ENCODE measurements around the gene ZBTB32. TPM values are rescaled to one million over a fixed set of nuclear protein-coding genes. Genes with fewer than 3 reads are reported as not detected.

Gene ZBTB32
- total and polyA plus RNA-seq, 3 donors from 2014 or later, result 26.1 to 125 (median 32.5) TPM

DNA sequence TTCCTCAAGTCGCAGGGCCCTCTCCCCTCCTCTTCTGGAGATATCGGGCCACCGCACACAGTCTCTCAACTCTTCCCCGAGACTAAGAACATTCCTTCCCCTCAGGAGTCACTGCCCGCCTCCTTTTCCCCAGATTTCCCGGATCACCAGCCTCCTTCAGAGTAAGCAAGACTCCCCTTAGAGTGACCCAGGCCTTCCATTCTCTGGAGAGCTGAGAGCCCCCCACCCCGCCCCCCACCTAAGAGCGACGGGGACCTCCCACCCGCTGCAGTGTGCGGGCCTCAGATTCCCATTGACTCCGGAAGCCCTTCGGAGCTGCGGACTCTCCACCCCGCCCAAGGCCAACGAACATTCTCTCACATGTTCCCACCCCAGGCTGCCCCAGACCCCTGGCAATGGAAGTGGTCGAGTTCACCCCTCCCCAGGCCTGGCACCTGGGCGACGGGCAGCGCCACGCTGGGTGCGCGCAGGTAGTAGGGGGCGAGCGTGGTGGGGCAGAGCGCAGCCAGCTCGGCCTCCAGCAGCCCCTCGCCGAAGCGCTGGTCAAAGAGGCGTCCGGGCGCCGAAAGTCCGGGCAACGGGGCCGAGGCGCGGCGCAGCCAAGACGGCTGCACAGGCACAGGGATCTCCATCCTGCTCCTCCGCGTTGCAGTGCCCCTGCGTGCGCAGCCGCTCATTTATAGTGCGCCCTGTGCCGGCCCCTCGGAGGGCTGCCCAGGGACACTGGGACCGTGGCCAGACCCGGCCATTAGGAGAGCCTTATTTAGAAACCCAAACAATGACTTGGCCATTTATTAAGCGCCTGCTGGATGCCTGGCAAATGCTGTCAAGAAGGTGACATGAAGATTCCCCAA is 52.2 kb downstream of the ZBTB32 start, which contains the start of gene HSPB6:
HSPB6 (minus strand) TSS at position 653 of the 854 bp plus-strand sequence; CDS start at position 632, 21 bp downstream.
- TF ChIP-seq POLR2A (IDR thresholded peaks at IDR 0.05), result no peak
- TF ChIP-seq, protein P1, sequence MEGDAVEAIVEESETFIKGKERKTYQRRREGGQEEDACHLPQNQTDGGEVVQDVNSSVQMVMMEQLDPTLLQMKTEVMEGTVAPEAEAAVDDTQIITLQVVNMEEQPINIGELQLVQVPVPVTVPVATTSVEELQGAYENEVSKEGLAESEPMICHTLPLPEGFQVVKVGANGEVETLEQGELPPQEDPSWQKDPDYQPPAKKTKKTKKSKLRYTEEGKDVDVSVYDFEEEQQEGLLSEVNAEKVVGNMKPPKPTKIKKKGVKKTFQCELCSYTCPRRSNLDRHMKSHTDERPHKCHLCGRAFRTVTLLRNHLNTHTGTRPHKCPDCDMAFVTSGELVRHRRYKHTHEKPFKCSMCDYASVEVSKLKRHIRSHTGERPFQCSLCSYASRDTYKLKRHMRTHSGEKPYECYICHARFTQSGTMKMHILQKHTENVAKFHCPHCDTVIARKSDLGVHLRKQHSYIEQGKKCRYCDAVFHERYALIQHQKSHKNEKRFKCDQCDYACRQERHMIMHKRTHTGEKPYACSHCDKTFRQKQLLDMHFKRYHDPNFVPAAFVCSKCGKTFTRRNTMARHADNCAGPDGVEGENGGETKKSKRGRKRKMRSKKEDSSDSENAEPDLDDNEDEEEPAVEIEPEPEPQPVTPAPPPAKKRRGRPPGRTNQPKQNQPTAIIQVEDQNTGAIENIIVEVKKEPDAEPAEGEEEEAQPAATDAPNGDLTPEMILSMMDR (IDR thresholded peaks at IDR 0.05), result no peak
- Histone ChIP-seq H3K4me3 (peak within 1 kb of the TSS; percentile 88 to 92), H3K27me3 (no peaks in the 10 kb centered on the region), H3K4me1 (peaks cover 24% of the 10 kb centered on the region), H3K36me3 (ENCODE audit: low read depth, missing control alignments) (no peaks in the 10 kb centered on the region), H3K9me3 (no peaks in the 10 kb centered on the region), H3K27ac (peak within 1 kb of the TSS; percentile 91 to 97)
- 4 to 16% methylated on average over 22 to 41 of the region's 52 CpGs for WGBS, 2 donors
- peak; percentile 68 for DNase-seq
- intact Hi-C loops (cut with DNase I; ENCODE audit: low total_unique reads), result no loop called here

DNA sequence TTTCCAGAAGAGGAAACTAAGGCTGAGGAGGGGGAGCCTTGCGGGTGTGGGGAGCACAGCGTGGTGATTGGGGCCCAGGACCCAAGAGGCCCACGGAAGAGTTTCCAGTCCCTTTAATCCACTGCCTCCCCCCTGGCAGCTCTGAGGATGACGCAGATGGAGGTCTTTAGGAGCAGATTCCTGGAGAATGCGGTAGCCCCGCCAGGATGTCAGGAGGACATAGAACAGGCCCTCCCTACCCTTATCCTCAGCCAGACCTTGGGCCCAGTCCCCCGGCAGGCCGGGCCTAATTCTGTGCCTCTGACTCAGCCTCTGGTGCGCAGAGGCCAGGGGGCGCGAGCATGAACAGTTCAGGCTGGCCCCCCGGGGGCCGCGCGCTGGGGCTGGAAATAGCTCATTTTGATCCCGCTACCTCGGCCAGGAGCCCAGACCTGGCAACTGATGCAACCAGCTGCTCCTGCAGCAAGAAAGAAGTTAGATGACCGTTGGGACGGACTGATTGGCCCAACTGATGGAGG is 52.9 kb downstream of the ZBTB32 start:
- peaks cover 24% of the 10 kb centered on the region for H3K4me1 ChIP-seq
- H3K9me3 ChIP-seq, result no peaks in the 10 kb centered on the region
- peak overlapping the region; percentile 91 to 97 for H3K27ac ChIP-seq
- H3K27me3 ChIP-seq, result no peaks in the 10 kb centered on the region
- intact Hi-C loops (cut with DNase I; ENCODE audit: low total_unique reads), result no loop called here
- H3K36me3 ChIP-seq (ENCODE audit: low read depth, missing control alignments), result no peaks in the 10 kb centered on the region
- peak overlapping the region; percentile 88 to 92 for H3K4me3 ChIP-seq
- peak; percentile 91 for DNase-seq
- WGBS, 2 donors, result 4 to 8% methylated on average over 12 to 14 of the region's 19 CpGs
- TF ChIP-seq, protein P1 (IDR thresholded peaks at IDR 0.05), result no peak
- no peak for TF ChIP-seq POLR2A (IDR thresholded peaks at IDR 0.05)

DNA sequence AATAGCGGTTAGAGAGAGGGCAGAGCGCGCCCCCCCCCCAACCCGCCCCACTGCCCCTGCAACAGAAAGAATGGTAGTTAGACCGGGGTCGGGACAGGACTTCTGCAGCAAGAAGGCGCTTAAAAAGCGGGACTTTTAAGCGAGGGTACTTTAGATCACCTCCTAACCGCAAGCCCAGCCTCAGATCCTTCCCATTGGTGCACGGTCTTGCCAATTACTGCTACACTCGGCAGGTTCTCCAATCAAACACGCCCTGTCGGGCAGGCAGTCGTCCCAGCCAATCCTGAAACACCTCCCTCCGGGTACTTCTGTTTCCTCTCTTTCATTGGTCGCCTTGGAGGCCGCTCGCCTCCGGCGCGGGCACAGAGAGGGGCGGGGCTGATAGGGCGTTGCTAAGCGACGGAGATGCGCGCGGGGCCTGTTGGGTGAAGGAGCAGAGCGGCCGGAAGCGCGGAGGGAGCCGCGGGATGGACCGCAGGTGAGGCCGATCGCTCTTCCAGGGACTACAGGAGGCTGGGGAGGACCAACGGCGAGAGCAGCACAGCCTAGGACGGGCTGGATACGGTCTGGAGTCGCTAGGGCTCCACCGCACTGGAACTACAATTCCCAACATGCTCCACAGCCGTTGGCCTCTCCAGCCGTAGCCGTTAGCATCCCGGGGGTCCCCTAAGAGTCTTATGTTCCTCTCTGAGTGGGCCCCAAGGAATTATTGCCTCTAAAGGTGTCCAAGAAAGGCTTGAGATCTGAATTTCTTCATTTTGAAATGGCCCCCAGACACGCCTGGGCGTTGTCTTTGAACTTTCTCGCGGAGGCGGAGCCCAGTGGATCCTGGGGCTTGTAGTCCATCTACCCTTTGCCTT is 53.6 kb downstream of the ZBTB32 start, which contains the start of gene PROSER3:
PROSER3 (plus strand) TSS at position 428 of the 860 bp plus-strand sequence; CDS start at position 468, 40 bp downstream.
- H3K36me3 ChIP-seq (ENCODE audit: low read depth, missing control alignments), result no peaks in the 10 kb centered on the region
- H3K9me3 ChIP-seq, result no peaks in the 10 kb centered on the region
- TF ChIP-seq, protein P1 (IDR thresholded peaks at IDR 0.05), result peak in 1 of 3 experiments; percentile 1
- TF ChIP-seq POLR2A (IDR thresholded peaks at IDR 0.05), result no peak
- H3K4me3 ChIP-seq, result peak within 1 kb of the TSS; percentile 88 to 92
- peak within 1 kb of the TSS; percentile 91 to 97 for H3K27ac ChIP-seq
- DNase-seq, result peak; percentile 99
- no peaks in the 10 kb centered on the region for H3K27me3 ChIP-seq
- WGBS, 2 donors, result 0% methylated on average over 32 to 44 of the region's 53 CpGs
- H3K4me1 ChIP-seq, result peaks cover 24% of the 10 kb centered on the region
- intact Hi-C loops (cut with DNase I; ENCODE audit: low total_unique reads), result no loop called here

DNA sequence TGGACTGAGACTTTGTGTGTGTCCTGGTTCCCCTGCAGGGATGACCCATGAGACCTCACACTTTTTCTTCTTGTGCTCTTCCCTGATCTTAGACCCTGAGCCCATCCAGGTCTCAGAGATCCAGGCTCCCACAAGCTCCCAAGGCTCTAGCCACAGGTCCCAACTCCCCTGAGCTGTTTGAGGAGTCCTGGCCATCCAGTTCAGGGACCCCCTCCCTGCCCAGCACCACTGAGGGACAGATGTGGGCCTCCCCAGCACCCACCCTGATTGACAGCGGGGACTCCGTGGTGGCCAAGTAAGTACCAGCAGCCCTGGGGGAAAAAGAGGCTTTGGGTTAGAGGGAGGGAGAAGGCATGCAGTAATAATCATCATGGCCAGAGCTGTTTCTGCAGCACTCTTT is 55.3 kb downstream of the ZBTB32 start:
- Histone ChIP-seq H3K4me3 (no peak overlapping the region), H3K27me3 (no peaks in the 10 kb centered on the region), H3K36me3 (ENCODE audit: low read depth, missing control alignments) (no peaks in the 10 kb centered on the region), H3K4me1 (peaks cover 24% of the 10 kb centered on the region), H3K27ac (no peak overlapping the region), H3K9me3 (no peaks in the 10 kb centered on the region)
- WGBS, 2 donors, result 83 to 88% methylated on average over 1 to 2 of the region's 2 CpGs
- no peak for DNase-seq
- intact Hi-C loops (cut with DNase I; ENCODE audit: low total_unique reads), result no loop called here
- no peak for TF ChIP-seq POLR2A (IDR thresholded peaks at IDR 0.05)
- TF ChIP-seq, protein P1 (IDR thresholded peaks at IDR 0.05), result no peak
